ENCODE results near the gene TNFRSF19.

TNFRSF19 gene

DNA sequence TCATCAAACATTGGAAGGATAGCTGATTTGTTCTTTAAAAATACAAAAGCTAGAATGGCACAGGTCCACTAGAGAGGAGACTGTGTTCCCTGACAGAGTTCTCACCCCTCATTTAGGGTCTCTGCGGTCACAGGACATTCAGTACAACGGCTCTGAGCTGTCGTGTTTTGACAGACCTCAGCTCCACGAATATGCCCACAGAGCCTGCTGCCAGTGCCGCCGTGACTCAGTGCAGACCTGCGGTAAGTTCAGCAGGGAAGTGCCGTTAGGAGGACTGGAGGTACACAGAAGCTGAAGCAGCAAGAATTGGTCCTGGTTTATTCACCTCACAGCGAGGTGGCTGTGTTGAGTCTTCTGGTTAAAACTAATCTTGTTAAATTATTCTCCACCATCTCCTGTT, 90.0 kb downstream of the TNFRSF19 start:
- POLR2A ChIA-PET = no interaction called here
- DNase-seq (ENCODE audit: low read depth, low spot score) = no peak
- H3K4me3 ChIP-seq (ENCODE audit: low read depth, low read length) = no peak overlapping the region
- CTCF ChIA-PET = interaction anchor here (1.4 to 2.6 kb wide), 2 partner anchors 9 to 15 kb away, joined by 3 to 10 read pairs; no protein-coding TSS in a partner anchor
- TF ChIP-seq, protein P1, sequence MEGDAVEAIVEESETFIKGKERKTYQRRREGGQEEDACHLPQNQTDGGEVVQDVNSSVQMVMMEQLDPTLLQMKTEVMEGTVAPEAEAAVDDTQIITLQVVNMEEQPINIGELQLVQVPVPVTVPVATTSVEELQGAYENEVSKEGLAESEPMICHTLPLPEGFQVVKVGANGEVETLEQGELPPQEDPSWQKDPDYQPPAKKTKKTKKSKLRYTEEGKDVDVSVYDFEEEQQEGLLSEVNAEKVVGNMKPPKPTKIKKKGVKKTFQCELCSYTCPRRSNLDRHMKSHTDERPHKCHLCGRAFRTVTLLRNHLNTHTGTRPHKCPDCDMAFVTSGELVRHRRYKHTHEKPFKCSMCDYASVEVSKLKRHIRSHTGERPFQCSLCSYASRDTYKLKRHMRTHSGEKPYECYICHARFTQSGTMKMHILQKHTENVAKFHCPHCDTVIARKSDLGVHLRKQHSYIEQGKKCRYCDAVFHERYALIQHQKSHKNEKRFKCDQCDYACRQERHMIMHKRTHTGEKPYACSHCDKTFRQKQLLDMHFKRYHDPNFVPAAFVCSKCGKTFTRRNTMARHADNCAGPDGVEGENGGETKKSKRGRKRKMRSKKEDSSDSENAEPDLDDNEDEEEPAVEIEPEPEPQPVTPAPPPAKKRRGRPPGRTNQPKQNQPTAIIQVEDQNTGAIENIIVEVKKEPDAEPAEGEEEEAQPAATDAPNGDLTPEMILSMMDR (IDR thresholded peaks at IDR 0.05; ENCODE audit: insufficient read depth, low read length, missing control alignments) = no peak

DNA sequence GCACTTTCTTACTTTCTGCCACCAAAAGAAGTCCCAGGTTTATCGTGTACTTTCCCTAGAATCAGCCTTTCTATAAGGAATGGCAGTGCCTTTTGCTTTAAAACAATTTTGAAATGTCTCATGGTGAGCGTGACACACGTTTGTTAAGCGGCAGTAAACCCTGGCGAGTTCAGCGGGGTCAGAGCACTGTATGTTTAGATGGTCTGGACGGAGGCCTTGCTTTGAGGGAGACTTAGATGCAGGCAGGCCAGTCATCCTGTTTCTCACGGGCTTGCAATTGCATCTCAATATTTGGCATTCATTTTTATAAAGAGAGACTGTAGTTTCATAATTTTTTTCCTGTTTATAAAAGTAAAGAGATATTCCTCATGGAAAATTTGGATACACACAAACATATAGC, 96.4 kb downstream of the TNFRSF19 start:
- ChIA-PET POLR2A (no interaction called here), CTCF (interaction anchor here (1.7 kb wide), 1 partner anchor 12 kb away, joined by 4 read pairs; no protein-coding TSS in a partner anchor)
- TF ChIP-seq, protein P1 (IDR thresholded peaks at IDR 0.05; ENCODE audit: insufficient read depth, low read length, missing control alignments) = no peak
- no peak for DNase-seq (ENCODE audit: low read depth, low spot score)
- H3K4me3 ChIP-seq (ENCODE audit: low read depth, low read length) = no peak overlapping the region

DNA sequence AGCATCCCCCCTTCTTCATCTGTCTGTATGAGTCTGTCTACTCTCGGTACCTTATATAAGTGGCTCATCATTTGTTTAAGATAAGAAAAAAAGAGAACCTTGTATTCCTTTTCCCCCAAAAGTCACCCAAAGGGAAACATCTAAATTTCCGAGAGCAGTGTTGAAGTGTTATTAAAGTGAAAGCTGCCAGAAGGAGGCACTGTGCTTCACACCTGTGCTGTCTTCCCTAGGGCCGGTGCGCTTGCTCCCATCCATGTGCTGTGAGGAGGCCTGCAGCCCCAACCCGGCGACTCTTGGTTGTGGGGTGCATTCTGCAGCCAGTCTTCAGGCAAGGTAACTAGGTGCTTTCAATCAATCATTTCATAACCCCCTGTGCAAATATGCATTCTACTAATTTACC, 97.5 kb downstream of the TNFRSF19 start:
- ChIA-PET CTCF (interaction anchor here (1.7 to 3.0 kb wide), 2 partner anchors 7 to 13 kb away, joined by 4 to 10 read pairs; no protein-coding TSS in a partner anchor), POLR2A (no interaction called here)
- DNase-seq (ENCODE audit: low read depth, low spot score) = no peak
- TF ChIP-seq, protein P1 (IDR thresholded peaks at IDR 0.05; ENCODE audit: insufficient read depth, low read length, missing control alignments) = no peak
- no peak overlapping the region for H3K4me3 ChIP-seq (ENCODE audit: low read depth, low read length)

DNA sequence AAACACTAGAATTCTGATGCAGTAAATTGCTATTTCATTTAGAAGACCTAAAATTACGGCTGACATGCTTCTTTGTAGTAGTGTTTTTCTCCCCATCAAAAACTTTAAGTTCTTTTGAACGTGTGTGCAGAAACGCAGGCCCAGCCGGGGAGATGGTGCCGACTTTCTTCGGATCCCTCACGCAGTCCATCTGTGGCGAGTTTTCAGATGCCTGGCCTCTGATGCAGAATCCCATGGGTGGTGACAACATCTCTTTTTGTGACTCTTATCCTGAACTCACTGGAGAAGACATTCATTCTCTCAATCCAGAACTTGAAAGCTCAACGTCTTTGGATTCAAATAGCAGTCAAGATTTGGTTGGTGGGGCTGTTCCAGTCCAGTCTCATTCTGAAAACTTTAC, 98.3 kb downstream of the TNFRSF19 start:
- POLR2A ChIA-PET = interaction anchor here (0.6 kb wide), 2 partner anchors 12 to 14 kb away, joined by 3 read pairs; no protein-coding TSS in a partner anchor
- H3K4me3 ChIP-seq (ENCODE audit: low read depth, low read length) = no peak overlapping the region
- no peak for DNase-seq (ENCODE audit: low read depth, low spot score)
- CTCF ChIA-PET = interaction anchor here (1.0 to 3.0 kb wide), 2 partner anchors 8 to 13 kb away, joined by 3 to 10 read pairs; no protein-coding TSS in a partner anchor
- TF ChIP-seq, protein P1 (IDR thresholded peaks at IDR 0.05; ENCODE audit: insufficient read depth, low read length, missing control alignments) = no peak

DNA sequence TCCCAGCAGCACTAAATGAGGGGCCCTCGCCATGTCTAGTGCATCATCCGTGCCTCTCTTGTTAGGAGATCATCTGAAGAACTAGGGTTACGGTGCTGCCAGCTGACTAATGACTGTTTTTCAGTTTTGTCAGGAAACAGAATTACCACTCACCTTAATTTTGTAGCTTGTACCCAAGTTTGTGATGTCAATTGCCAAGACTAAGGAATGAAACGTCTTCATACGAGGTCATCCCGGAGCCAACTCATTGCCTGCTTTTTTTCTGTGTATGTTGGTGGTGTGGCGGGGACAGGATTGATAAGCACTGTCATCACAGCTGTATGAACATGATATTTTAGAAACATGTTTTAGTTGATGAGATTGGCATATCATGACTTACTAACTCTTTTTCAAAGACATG, 100.6 kb downstream of the TNFRSF19 start:
- TF ChIP-seq, protein P1 (IDR thresholded peaks at IDR 0.05; ENCODE audit: insufficient read depth, low read length, missing control alignments) = no peak
- H3K4me3 ChIP-seq (ENCODE audit: low read depth, low read length) = no peak overlapping the region
- ChIA-PET POLR2A (interaction anchor here (1.1 kb wide), 1 partner anchor 198 kb away, joined by 3 read pairs; no protein-coding TSS in a partner anchor), CTCF (interaction anchor here (1.1 to 1.2 kb wide), 2 partner anchors 45 to 203 kb away, joined by 3 to 6 read pairs; no protein-coding TSS in a partner anchor)
- DNase-seq (ENCODE audit: low read depth, low spot score) = no peak

DNA sequence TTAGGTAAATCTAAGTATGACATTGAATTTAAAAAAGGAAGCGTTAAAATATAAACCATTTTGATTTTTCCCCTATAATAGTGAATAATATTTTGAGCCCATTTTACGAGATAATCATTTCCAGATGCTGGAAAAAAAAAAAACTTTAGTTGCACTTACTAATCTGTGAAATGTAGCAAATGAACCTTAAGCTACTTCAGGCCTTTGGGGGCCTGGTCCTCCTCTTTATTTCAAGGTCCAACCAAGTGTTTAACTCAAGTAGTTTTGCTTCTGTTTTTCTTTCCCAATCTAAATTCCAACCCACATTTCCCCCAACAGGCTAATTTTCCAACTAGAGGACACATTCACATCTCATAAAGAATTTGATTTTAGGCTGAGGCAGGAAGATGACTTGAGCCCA, 101.2 kb downstream of the TNFRSF19 start:
- DNase-seq (ENCODE audit: low read depth, low spot score) = peak; percentile 62
- ChIA-PET POLR2A (interaction anchor here (1.1 kb wide), 1 partner anchor 198 kb away, joined by 3 read pairs; no protein-coding TSS in a partner anchor), CTCF (interaction anchor here (1.1 to 1.2 kb wide), 2 partner anchors 45 to 204 kb away, joined by 3 to 6 read pairs; no protein-coding TSS in a partner anchor)
- TF ChIP-seq, protein P1 (IDR thresholded peaks at IDR 0.05; ENCODE audit: insufficient read depth, low read length, missing control alignments) = no peak
- no peak overlapping the region for H3K4me3 ChIP-seq (ENCODE audit: low read depth, low read length)

Data from AG04449 (cell line).